BLaER1 treated with 17β-estradiol and CSF1 and Interleukin-3, amounts not matched to agents 10 nM and 100 nM (cell line): ENCODE data around the gene RNF17.

Experiments
- H3K27ac ChIP-seq, 11 experiments: shearing (Covaris generic); formaldehyde crosslinking; 2 replicates each; pipeline ENCODE4 v1.8.1; 2022
- H3K27me3 ChIP-seq, 11 experiments: shearing (Covaris generic); formaldehyde crosslinking; 2 replicates each; pipeline ENCODE4 v1.8.1; 2022
- H3K36me3 ChIP-seq, 11 experiments: shearing (Covaris generic); formaldehyde crosslinking; 2 replicates each; pipeline ENCODE4 v1.8.1; 2022
- H3K4me1 ChIP-seq, 10 experiments: shearing (Covaris generic); formaldehyde crosslinking; 2 replicates each; pipeline ENCODE4 v1.8.1; 2022
- H3K4me2 ChIP-seq, 11 experiments: shearing (Covaris generic); formaldehyde crosslinking; 2 replicates each; pipeline ENCODE4 v1.8.1; 2022
- H3K4me3 ChIP-seq, 10 experiments: shearing (Covaris generic); formaldehyde crosslinking; 2 replicates each; pipeline ENCODE4 v1.8.1; 2022
- H3K9ac ChIP-seq, 11 experiments: shearing (Covaris generic); formaldehyde crosslinking; 2 replicates each; pipeline ENCODE4 v1.8.1; 2022
- H3K9me3 ChIP-seq, 11 experiments: shearing (Covaris generic); formaldehyde crosslinking; replicated peaks in 1 of 11; 2 replicates each; pipeline ENCODE4 v1.8.1; 2022
- H4K20me1 ChIP-seq, 11 experiments: shearing (Covaris generic); formaldehyde crosslinking; 2 replicates each; pipeline ENCODE4 v1.8.1; 2022
- Cebpa-rat ChIP-seq, 11 experiments: shearing (Covaris generic); IDR thresholded peaks; 2 replicates each; pipeline ENCODE4 v1.8.1; 2022

The RNF17 gene

DNA sequence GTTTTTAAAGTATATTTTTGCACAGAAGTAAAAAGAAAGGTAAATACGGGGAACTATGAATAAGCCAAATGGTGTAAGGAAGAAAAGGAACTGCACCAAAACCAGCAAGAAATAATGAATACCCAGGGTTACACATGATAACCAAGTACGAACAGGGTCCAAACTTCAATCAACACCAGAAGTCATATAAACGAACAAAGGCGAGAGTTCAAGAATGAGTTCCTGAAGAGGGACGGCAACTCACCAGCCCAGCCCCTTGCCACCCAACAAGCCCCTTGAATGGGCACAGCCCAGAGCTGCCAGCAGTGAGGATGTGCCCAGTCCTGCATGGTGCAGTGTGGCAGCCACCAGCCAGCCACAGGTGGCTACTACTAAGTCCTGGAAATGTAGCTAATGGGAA, 132.1 kb downstream of the RNF17 start:
- Histone ChIP-seq H3K4me1 (no peaks in the 10 kb centered on the region), H4K20me1 (no peaks in the 10 kb centered on the region; a peak in 4 of 22 replicates), H3K36me3 (peaks cover 42 to 100% (median 83%) of the 10 kb centered on the region in 11 experiments), H3K4me2 (no peak overlapping the region), H3K9me3 (no peaks in the 10 kb centered on the region), H3K4me3 (no peak overlapping the region), H3K27me3 (no peaks in the 10 kb centered on the region), H3K27ac (no peak overlapping the region), H3K9ac (no peak overlapping the region)
- TF ChIP-seq Cebpa-rat (IDR thresholded peaks at IDR 0.05), result no peak

DNA sequence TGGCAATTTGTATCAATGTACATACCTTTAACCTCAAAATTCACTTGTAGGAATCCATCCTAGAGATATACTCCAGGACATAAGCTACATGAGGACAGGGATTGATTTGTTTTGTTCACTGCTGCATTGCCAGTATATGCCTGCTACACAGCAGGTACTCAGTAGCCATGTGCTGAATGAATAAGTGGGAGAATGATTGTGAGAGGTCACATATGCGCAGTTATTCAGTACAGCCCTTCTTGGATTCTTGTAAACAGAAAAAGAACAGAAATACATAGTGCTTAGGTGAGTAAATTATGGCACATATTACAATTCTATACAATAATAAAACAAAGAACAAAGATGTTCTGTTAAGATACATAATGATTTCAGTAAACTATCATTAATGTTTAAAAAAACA, 133.3 kb downstream of the RNF17 start:
- Histone ChIP-seq H3K9ac (no peak overlapping the region), H3K4me1 (no peaks in the 10 kb centered on the region), H3K4me3 (no peak overlapping the region), H3K9me3 (no peaks in the 10 kb centered on the region), H4K20me1 (no peaks in the 10 kb centered on the region; a peak in 3 of 22 replicates), H3K4me2 (no peak overlapping the region), H3K27me3 (no peaks in the 10 kb centered on the region), H3K36me3 (peaks cover 37 to 100% (median 82%) of the 10 kb centered on the region in 11 experiments), H3K27ac (no peak overlapping the region)
- no peak for TF ChIP-seq Cebpa-rat (IDR thresholded peaks at IDR 0.05)

DNA sequence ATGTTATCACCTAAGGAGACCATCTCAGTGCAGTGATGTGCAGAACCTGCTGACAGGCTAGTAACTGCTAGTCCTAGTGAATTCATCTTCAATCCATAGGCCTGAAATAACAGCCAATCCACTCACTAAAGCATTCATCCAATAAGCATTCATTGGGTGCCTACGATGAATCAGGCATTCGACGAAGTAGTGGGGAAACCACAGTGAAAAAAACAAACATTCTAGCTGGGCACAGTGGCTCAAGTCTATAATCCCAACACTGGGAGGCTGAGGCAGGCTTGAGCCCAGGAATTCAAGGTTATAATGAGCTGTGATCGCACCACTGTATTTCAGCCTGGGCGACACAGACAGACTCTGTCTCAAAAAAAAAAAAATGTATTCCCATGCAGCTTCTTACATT, 135.6 kb downstream of the RNF17 start:
- no peak overlapping the region for H3K4me3 ChIP-seq
- H3K4me2 ChIP-seq, result no peak overlapping the region
- no peaks in the 10 kb centered on the region for H3K4me1 ChIP-seq
- H3K27ac ChIP-seq, result no peak overlapping the region
- H3K27me3 ChIP-seq, result no peaks in the 10 kb centered on the region
- H3K36me3 ChIP-seq, result peaks cover 42 to 100% (median 79%) of the 10 kb centered on the region in 11 experiments
- H3K9ac ChIP-seq, result no peak overlapping the region
- H3K9me3 ChIP-seq, result no peaks in the 10 kb centered on the region
- no peaks in the 10 kb centered on the region; a peak in 3 of 22 replicates for H4K20me1 ChIP-seq
- no peak for TF ChIP-seq Cebpa-rat (IDR thresholded peaks at IDR 0.05)

DNA sequence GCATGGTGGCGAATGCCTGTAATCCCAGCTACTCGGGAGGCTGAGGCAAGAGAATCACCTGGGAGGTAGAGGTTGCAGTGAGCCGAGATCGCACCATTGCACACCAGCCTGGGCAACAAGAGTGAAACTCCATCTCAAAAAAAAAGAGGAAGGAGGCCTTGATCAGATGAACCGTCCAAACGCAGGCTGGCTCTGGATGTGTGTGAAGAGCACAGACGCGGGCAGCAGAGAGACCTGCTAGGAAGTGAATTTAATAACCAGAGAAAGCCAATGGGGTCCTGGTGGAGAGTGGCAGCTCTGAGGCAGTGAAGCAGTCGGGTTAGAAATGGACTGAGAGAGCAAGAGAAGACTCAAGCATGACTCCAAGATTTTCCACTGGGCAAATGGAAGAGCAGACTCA, 136.5 kb downstream of the RNF17 start:
- peaks cover 45 to 100% (median 88%) of the 10 kb centered on the region in 11 experiments for H3K36me3 ChIP-seq
- H3K4me2 ChIP-seq, result no peak overlapping the region
- H3K4me1 ChIP-seq, result no peaks in the 10 kb centered on the region
- H3K4me3 ChIP-seq, result no peak overlapping the region
- H3K9me3 ChIP-seq, result no peaks in the 10 kb centered on the region
- no peaks in the 10 kb centered on the region; a peak in 2 of 22 replicates for H4K20me1 ChIP-seq
- H3K27ac ChIP-seq, result no peak overlapping the region
- no peak overlapping the region for H3K9ac ChIP-seq
- TF ChIP-seq Cebpa-rat (IDR thresholded peaks at IDR 0.05), result no peak
- no peaks in the 10 kb centered on the region for H3K27me3 ChIP-seq

DNA sequence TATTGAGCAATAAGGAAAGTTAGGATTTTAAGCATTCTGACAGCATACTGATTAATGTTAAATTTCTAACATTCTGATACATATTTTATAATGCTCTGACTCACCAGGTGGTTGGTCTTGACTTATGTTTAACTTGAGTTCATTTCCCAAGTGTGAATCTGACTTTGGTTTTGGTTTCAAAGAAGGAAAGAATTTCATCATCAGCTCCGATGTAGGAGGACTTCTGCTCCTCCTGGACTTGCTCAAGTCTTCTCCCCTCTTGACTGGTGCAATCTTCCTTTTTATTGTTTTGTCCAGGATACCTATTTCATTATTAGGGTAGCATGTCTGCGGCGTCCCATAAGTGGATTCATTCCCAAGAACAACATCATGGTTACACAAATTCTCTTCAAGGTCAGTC, 141.3 kb downstream of the RNF17 start:
- H3K9me3 ChIP-seq, result no peaks in the 10 kb centered on the region
- H3K4me1 ChIP-seq, result no peaks in the 10 kb centered on the region
- H3K27me3 ChIP-seq, result no peaks in the 10 kb centered on the region
- no peak overlapping the region for H3K27ac ChIP-seq
- H3K36me3 ChIP-seq, result peaks cover 62 to 100% (median 91%) of the 10 kb centered on the region in 11 experiments
- H3K4me3 ChIP-seq, result no peak overlapping the region
- no peak overlapping the region for H3K4me2 ChIP-seq
- no peaks in the 10 kb centered on the region; a peak in 2 of 22 replicates for H4K20me1 ChIP-seq
- TF ChIP-seq Cebpa-rat (IDR thresholded peaks at IDR 0.05), result 0 out of 22 replicates have a peak, but pooled peaks of 1 of the 11 experiments have one; percentile 14
- H3K9ac ChIP-seq, result no peak overlapping the region

DNA sequence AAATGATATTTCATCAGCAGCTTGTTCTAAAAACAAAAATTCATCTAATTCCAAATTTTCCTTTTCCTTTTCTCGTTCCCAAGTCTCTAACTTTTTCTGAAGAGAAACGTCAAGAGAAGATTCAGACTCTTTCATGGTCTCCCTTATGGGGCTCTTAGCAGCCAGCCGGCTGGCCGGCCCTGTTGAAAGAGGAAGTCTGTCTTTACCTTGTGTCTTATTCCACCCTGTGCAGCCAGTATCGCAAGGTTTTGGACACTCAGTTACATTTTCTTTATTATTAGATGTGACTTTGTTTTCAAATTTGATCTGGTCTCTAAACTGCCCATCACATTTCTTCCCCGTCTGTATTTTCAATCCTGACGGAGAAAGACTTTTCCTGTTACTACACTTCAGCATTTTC, 142.3 kb downstream of the RNF17 start:
- no peak for TF ChIP-seq Cebpa-rat (IDR thresholded peaks at IDR 0.05)
- H3K36me3 ChIP-seq, result peaks cover 63 to 100% (median 93%) of the 10 kb centered on the region in 11 experiments
- no peaks in the 10 kb centered on the region; a peak in 1 of 22 replicates for H4K20me1 ChIP-seq
- no peaks in the 10 kb centered on the region for H3K9me3 ChIP-seq
- H3K4me3 ChIP-seq, result no peak overlapping the region
- peaks cover 0 to 6% (median 0%) of the 10 kb centered on the region in 10 experiments; a peak in 5 of 20 replicates for H3K4me1 ChIP-seq
- H3K27me3 ChIP-seq, result no peaks in the 10 kb centered on the region
- H3K4me2 ChIP-seq, result no peak overlapping the region
- no peak overlapping the region for H3K27ac ChIP-seq
- H3K9ac ChIP-seq, result no peak overlapping the region

GRCh38 chr13:24910502-24911132, 146.6 kb downstream of the RNF17 start:
- Histone ChIP-seq H3K27me3 (no peaks in the 10 kb centered on the region), H3K36me3 (peaks cover 49 to 73% (median 68%) of the 10 kb centered on the region in 11 experiments), H3K4me1 (peaks cover 0 to 9% (median 0%) of the 10 kb centered on the region in 10 experiments; a peak in 5 of 20 replicates), H3K9me3 (no peaks in the 10 kb centered on the region), H3K4me3 (no peak overlapping the region), H3K4me2 (no peak overlapping the region), H3K9ac (no peak overlapping the region), H3K27ac (no peak overlapping the region; a peak in 1 of 22 replicates), H4K20me1 (peaks cover 0 to 25% (median 13%) of the 10 kb centered on the region in 11 experiments; a peak in 9 of 22 replicates)
- no peak for TF ChIP-seq Cebpa-rat (IDR thresholded peaks at IDR 0.05)

DNA sequence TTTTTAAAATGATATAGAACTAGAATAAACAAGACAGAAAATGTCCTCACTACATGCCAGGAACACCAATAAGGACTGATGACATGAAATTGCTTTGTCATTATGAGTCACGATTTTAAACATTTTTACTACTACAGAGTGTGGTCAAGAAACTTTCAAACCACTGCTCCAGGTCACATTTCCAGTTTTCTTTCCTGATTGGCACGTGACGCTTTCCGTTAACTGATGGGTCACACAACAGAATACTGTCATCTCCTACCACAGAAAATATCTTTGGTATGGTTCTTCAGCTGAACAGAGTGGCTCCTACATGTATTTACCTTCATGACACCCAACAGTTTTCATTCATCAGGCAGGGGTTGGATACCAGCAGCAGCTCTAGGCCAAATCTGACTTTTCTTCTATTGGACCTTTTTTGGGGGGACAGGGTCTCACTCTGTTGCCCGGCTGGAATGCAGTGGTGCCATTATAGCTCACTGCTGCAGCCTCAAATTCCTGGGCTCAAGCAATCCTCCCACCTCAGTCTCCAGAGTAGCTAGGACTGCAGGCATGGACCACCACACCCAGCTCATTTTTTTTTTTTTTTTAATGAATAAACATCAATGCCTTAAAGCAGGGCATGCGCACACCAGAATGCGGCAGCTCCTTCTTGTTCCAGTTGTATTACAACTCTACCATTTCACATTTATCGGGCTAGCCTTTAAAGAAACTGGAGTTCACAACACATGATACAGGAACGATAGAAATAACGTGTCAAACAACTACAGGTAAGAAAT, 147.4 kb downstream of the RNF17 start:
- H3K36me3 ChIP-seq, result peaks cover 42 to 66% (median 61%) of the 10 kb centered on the region in 11 experiments
- no peak overlapping the region; a peak in 1 of 22 replicates for H3K27ac ChIP-seq
- peaks cover 0 to 9% (median 0%) of the 10 kb centered on the region in 10 experiments; a peak in 5 of 20 replicates for H3K4me1 ChIP-seq
- H4K20me1 ChIP-seq, result peaks cover 0 to 29% (median 13%) of the 10 kb centered on the region in 11 experiments; a peak in 9 of 22 replicates
- no peaks in the 10 kb centered on the region for H3K27me3 ChIP-seq
- 0 out of 22 replicates have a peak overlapping the region, but pooled peaks of 1 of the 11 experiments have one; percentile 5 for H3K4me2 ChIP-seq
- no peak overlapping the region for H3K4me3 ChIP-seq
- no peak for TF ChIP-seq Cebpa-rat (IDR thresholded peaks at IDR 0.05)
- no peaks in the 10 kb centered on the region for H3K9me3 ChIP-seq
- no peak overlapping the region for H3K9ac ChIP-seq

GRCh38 chr13:24916464-24916863, 152.5 kb downstream of the RNF17 start:
- Histone ChIP-seq H3K4me1 (peaks cover 5 to 10% (median 8%) of the 10 kb centered on the region in 10 experiments; a peak in 19 of 20 replicates), H3K4me3 (no peak overlapping the region), H3K9me3 (no peaks in the 10 kb centered on the region), H4K20me1 (peaks cover 0 to 47% (median 13%) of the 10 kb centered on the region in 11 experiments; a peak in 10 of 22 replicates), H3K4me2 (no peak overlapping the region), H3K36me3 (peaks cover 6 to 20% (median 14%) of the 10 kb centered on the region in 11 experiments; a peak in 19 of 22 replicates), H3K27ac (no peak overlapping the region), H3K9ac (no peak overlapping the region), H3K27me3 (no peaks in the 10 kb centered on the region)
- TF ChIP-seq Cebpa-rat (IDR thresholded peaks at IDR 0.05), result no peak
